G401.6 (cell line): ENCODE data around the gene GPD1.
A peak's percentile ranks its signal among the peaks of the same experiment; 100 is the strongest.

Experiments
- FAIRE-seq: peaks from 2 replicates; lab custom pipeline; 2012; peaks lifted over from hg19 to GRCh38; lab: Jason Lieb, UNC

The GPD1 gene

DNA sequence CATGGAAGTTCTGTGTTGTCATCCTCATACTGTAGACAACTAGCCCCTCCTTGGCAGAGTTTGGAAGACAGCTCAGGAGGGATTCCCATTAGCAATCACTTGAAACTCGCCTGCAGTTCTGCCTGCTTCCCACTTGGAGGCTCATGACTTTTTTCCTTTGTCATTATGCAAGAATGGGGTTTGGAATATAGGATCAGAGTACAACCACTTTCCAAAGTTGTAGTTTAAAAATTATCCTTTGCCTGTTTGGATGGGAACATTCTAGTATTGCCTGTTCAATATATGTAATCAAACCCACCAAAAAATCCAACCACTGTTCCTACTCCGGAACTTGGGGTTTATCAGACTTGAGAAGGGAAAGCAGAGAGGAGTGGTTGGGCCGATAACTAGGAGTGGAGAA, 2.1 kb upstream of the GPD1 start:
- peak; percentile 91 for FAIRE-seq

- no peak for FAIRE-seq
Observed at GRCh38 chr12:50102131-50102531, 1.7 kb upstream of the GPD1 start.

DNA sequence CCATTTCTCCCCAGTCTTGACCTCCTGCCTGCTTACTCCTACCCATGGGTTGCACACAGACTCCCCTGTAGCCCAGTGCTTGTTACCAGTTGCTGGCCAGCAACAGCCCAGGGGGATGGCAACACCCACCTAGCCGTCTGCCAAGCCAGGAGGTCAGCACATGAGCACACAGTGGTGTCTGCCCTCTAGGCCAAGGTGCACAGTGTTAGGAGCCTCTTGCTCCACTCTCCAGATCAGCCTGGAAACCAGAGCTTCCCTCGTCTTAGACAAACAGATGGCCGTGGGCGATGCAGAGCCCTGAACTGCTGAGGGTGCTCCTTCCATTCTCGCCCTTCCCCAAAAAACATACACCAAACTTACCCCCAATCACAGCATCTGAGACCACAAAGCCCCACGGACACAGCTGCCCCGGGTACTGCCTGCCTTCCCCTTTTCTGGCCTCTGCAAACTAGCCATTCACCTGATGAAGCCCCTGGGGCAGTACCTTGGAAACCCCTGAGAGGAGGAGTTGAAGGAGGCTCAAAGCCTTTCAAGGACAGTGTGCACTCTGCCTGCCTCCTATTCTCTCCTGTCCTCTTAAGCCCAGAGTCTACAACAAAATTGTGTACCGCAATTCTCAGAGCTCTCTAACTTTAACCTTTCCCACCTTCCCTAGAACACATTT, 1.0 kb upstream of the GPD1 start:
- no peak for FAIRE-seq

- no peak for FAIRE-seq
Observed at GRCh38 chr12:50103351-50103750, 457 bp upstream of the GPD1 start.

- no peak for FAIRE-seq
Observed at GRCh38 chr12:50104417-50105366, 884 bp downstream of the GPD1 start.

DNA sequence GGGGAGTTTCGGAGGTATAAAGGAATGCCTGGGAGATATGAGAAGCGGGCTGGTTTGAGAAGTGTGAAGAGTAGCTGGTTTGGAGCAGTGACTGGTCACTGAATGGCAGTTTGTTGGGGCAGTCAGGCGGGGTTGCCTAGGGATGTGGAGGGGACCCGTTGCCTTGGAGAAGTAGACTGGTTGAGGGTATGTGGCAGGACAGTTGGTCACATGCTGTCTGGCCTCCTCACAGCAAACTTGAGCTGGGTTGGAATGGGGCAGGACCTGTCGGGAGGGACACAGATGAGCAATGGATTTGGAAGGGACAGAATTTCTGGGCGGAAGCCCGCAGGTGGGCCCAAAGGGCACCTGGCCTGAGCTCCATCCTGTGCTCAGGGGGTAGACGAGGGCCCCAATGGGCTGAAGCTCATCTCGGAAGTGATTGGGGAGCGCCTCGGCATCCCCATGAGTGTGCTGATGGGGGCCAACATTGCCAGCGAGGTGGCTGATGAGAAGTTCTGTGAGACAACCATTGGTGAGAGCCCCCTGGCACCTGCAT, 2.2 kb downstream of the GPD1 start:
- no peak for FAIRE-seq

GRCh38 chr12:50106907-50107306, 3.1 kb downstream of the GPD1 start:
- no peak for FAIRE-seq

- FAIRE-seq, result no peak
Observed at GRCh38 chr12:50107416-50108268, 3.8 kb downstream of the GPD1 start.

GRCh38 chr12:50109319-50109718, 5.5 kb downstream of the GPD1 start:
- FAIRE-seq, result no peak

DNA sequence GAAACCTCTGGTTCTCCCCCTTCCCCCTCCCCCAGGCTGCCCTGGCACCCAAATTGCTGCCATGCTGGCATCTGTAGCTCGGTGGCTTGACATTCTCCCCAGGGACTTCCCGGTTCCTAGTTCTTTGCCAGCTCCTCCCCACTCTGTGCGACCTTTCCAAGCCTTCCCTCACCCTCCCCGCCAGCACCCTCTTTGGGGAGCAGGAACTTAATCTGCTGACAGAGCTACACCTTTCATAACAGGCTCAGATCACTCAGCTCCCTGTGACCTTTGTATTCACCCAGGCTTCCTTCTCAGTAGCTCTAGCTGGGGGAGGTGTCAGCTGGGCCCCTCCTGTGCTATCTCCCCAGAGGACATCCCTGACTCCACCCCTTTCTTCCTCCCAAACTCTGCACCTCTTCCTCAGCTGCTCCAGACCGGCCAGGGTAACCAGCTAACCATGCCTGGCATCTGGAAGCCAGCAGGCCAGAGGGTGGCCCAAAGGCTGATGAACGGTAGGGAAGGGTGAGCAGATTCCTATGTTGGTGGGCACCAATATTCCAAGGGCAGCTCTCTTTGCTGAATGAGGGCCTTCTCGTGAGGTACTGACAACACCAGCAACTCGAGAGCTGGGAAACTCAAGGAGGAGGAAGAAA, 6.4 kb downstream of the GPD1 start:
- no peak for FAIRE-seq

GRCh38 chr12:50110762-50111351, 7.0 kb downstream of the GPD1 start:
- FAIRE-seq, result no peak

- FAIRE-seq, result no peak
Observed at GRCh38 chr12:50111395-50111692, 7.5 kb downstream of the GPD1 start.

DNA sequence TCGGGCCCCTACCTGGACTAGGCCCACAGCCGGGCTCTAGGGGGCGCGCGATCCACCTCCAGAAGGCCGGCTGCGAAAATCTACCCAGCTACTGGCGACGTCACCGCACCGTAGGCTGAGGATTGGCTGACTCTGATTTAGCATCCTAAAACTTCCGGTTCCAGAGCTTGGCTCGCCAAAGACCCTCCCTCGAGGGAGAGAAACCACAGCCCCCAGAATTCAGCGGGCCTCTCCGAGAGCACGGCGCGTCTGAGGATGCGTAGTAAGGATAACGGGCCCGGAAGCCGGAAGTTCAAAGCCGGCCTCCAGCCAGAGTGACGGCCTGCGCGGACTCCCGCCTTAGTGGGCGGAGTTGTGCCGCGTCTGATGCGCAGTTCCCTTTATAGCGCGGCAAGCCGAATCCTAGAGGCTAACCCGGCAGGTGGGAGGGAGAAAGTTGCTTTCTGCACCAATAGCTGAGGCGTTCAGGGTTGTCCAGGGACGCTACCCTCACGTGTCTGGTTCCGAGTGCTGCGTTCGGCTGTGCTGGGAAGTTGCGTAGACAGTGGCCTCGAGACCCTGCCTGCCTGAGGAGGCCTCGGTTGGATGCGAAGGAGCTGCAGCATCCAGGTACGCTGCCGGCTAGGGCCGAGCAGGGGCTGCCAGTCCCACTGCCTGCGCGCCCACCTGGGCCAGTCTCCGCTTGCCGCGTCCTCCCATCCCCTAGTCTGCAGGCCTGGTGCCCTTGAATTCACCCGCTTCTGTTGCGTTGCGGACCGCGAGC, 8.1 kb downstream of the GPD1 start, which contains the start of gene COX14:
TSS of gene COX14 (plus strand) at position 544 of the 763 bp plus-strand sequence. CDS start 7,808 bp downstream, outside the sequence.
- FAIRE-seq, result peak; percentile 99

DNA sequence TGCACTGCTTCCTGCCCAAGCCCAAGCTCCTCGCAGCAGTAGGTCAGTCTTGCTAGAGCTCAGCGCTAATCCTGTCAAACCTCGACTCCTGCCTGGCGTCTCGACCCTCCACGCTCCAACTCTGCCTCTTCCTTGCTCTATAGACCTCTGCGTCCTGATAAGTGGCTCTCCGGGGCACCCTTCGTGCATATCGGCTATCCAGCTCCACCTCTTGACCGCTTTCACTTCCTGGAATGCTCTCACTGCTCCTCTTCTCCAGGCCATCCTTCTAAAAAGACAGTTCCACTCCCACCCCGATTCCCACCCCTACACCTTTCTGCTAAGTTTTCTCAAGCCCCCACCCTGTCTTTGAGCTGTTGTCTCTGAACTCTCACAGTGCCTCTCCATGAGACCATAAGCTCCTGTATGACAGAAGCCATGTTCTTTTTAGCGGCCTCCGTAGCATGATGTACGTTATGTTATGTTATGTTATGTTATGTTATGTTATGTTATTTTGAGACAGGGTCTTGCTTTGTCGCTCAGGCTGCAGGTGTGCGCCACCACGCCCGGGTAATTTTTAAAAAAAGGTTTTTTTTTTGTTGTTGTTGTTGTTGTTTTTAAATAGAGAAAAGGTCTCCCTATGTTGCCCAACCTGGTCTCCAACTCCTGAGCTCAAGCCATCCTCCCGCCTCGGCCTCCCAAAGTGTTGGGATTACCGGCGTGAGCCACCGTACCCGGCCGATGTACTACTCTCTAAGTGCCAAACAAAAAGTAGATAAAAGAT, 8.8 kb downstream of the GPD1 start:
- no peak for FAIRE-seq

GRCh38 chr12:50117057-50117622, 13.3 kb downstream of the GPD1 start:
- no peak for FAIRE-seq

GRCh38 chr12:50119387-50119786, 15.6 kb downstream of the GPD1 start:
- no peak for FAIRE-seq

DNA sequence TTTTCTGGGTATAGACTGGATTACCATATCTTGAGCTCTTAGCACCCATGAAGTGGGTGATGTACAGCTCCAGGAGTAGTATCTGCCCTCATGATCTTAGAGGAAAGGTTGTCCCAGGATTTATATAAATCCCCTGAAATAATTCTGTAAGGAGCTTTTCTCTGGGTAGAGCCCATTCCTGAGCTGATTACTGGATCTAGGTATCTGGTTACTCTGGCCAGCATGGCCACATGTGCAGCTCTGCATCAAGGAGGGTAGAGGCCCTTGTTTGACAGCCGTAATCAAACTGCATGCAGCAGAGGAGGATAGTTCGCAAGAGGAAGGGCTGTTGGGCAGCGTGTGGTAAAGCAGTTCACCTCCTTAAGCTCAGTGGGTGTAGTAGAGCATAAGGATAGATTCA, 16.7 kb downstream of the GPD1 start:
- no peak for FAIRE-seq

DNA sequence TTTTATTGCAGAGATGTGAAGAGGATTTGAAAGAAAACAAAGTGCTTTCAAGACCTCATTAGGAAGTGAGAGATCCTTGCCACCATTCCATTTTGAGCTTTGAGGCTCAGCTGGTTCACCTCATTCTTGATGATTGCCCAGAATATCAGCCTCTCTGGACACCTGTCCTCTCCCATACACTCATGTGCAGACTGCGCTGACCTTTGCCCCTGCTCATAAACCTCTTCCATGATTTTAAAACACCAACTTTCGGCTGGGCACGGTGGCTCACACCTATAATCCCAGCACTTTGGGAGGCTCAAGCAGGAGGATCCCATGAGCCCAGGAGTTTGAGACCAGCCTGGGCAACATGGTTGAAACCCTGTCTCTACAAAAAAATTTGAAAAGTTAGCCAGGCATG, 17.1 kb downstream of the GPD1 start:
- FAIRE-seq, result no peak

DNA sequence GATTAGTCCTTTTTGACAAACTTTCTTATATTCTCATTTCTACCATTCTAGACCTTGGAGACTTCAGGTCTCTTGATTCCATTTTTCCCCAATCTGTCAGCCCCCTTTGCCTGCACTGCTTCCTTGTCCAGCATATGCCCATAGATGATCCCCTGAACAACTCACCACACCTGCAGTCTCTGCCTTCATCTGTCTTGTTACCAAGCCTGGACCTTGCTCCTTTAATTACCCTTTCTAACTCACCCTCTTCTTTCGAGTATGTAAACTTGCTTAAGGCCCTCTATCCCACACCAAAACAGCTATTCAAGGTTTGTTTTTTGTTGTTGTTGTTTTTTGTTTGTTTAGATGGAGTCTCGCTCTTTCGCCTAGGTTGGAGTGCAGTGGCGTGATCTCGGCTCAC, 17.8 kb downstream of the GPD1 start:
- no peak for FAIRE-seq

DNA sequence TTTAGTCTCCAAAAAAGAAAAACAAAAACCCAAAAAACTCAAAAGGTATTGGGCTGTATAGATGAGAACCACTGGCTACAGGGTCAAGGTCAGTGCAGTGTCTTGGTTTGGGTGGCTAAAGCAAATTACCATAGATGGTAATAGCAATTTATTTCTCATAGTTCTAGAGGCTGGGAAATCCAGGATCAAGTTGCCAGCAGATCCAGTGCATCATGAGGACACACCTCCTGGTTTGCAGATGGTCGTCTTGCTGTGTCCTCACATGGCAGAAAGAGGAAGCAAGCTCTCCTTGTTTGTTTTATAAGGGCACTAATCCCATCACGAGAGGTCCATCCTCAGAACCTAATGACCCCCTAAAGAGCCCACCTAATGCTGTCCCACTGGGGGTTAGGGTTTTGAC, 19.4 kb downstream of the GPD1 start:
- FAIRE-seq, result no peak
